IMR-90 (cell line): ENCODE results near the gene DHRS13. TPM values are rescaled to one million over a fixed set of nuclear protein-coding genes. Genes with fewer than 3 reads are reported as not detected.

ENCODE experiments used
- ATAC-seq: fragments of 200-7000 bp; cut with Tn5 transposase; 2 replicates; pipeline ENCODE4 v1.9.1; 2020; ENCODE audit warnings: low read depth, mild to moderate bottlenecking, moderate library complexity
- BruUV-seq: library from RNA; stranded (reverse); fragments of 400-500 nt; replicated peaks from 2 replicates; lab custom pipeline; 2021; lab: Mats Ljungman, UMichigan
- CTCF ChIA-PET: fragments of 300-600 bp; formaldehyde crosslinking; extraction: SDS; loops from one replicate; lab custom pipeline; 2021; ENCODE audit warnings: antibody characterized with exemption; lab: Yijun Ruan, JAX
- POLR2A ChIA-PET: fragments of 300-600 bp; sonication (Branson Sonifier 250); formaldehyde crosslinking; loops from one replicate; lab custom pipeline; 2022; ENCODE audit warnings: antibody characterized with exemption; ENCODE audit not compliant: unreplicated experiment; lab: Charles Lee
- DNase-seq: peaks from one replicate; pipeline ENCODE4 v3.0.0; 2013
- H2AFZ ChIP-seq: replicated peaks from 2 replicates; pipeline ENCODE3; 2013; ENCODE audit warnings: low read length, mild to moderate bottlenecking; ENCODE audit not compliant: poor library complexity
- H2AK5ac ChIP-seq: 2 replicates; pipeline ENCODE4 v1.6.1; 2013; ENCODE audit warnings: low read depth, low read length, inconsistent platforms
- H2AK9ac ChIP-seq: replicated peaks from 2 replicates; pipeline ENCODE3; 2013; ENCODE audit warnings: mild to moderate bottlenecking, low read depth, low read length, moderate library complexity; ENCODE audit not compliant: poor library complexity
- H2BK120ac ChIP-seq: 2 replicates; pipeline ENCODE4 v1.6.1; 2013; ENCODE audit warnings: low read depth, low read length, inconsistent platforms
- H2BK15ac ChIP-seq: 3 replicates; pipeline ENCODE4 v1.6.1; 2013; ENCODE audit warnings: low read depth, low read length, inconsistent platforms
- H2BK20ac ChIP-seq: 2 replicates; pipeline ENCODE4 v1.6.1; 2013; ENCODE audit warnings: low read depth, mild to moderate bottlenecking, inconsistent platforms, low read length, moderate library complexity
- H2BK5ac ChIP-seq: 2 replicates; pipeline ENCODE4 v1.6.1; 2013; ENCODE audit warnings: mild to moderate bottlenecking, low read depth, low read length, inconsistent platforms; ENCODE audit not compliant: poor library complexity, severe bottlenecking
- H3K14ac ChIP-seq: replicated peaks from 2 replicates; pipeline ENCODE4 v1.6.1; 2013; ENCODE audit warnings: low read depth, low read length, inconsistent platforms
- H3K18ac ChIP-seq: 2 replicates; pipeline ENCODE4 v1.6.1; 2013; ENCODE audit warnings: low read depth, low read length, control low read depth
- H3K23ac ChIP-seq: 2 replicates; pipeline ENCODE4 v1.6.1; 2013; ENCODE audit warnings: low read depth, low read length, inconsistent platforms
- H3K27ac ChIP-seq: 2 replicates; pipeline ENCODE4 v1.5.1; 2013; ENCODE audit warnings: mild to moderate bottlenecking, control low read depth, low read length; ENCODE audit not compliant: insufficient read depth
- H3K27me3 ChIP-seq: 2 replicates; pipeline ENCODE4 v1.6.1; 2013; ENCODE audit warnings: low read length; ENCODE audit not compliant: control insufficient read depth, insufficient read depth
- H3K36me3 ChIP-seq: 2 replicates; pipeline ENCODE4 v1.6.1; 2013; ENCODE audit warnings: low read length, mixed read lengths; ENCODE audit not compliant: control insufficient read depth, insufficient read depth
- H3K4ac ChIP-seq: 2 replicates; pipeline ENCODE4 v1.6.1; 2013; ENCODE audit warnings: low read depth, low read length, inconsistent platforms
- H3K4me1 ChIP-seq: 2 replicates; pipeline ENCODE4 v1.6.1; 2013; ENCODE audit warnings: low read length, mixed read lengths; ENCODE audit not compliant: control insufficient read depth, insufficient read depth
- H3K4me2 ChIP-seq: 2 replicates; pipeline ENCODE4 v1.6.1; 2013; ENCODE audit warnings: low read depth, mild to moderate bottlenecking, control low read depth, low read length, moderate library complexity
- H3K4me3 ChIP-seq: 2 replicates; pipeline ENCODE4 v1.5.1; 2013; ENCODE audit warnings: low read depth, mild to moderate bottlenecking, control low read depth, low read length, moderate library complexity; ENCODE audit not compliant: insufficient read depth
- H3K56ac ChIP-seq: 2 replicates; pipeline ENCODE4 v1.6.1; 2013; ENCODE audit warnings: low read length, inconsistent platforms; ENCODE audit not compliant: insufficient read depth; ENCODE audit errors: extremely low read depth
- H3K79me1 ChIP-seq, 2 experiments: 2 replicates each; pipeline ENCODE4 v1.6.1; 2013; ENCODE audit warnings: low read length in 2 of 2, inconsistent platforms in 1 of 2, low read depth in 1 of 2
- H3K9ac ChIP-seq: 2 replicates; pipeline ENCODE4 v1.6.1; 2013; ENCODE audit warnings: low read depth, low read length, control low read depth
- H3K9me1 ChIP-seq: 2 replicates; pipeline ENCODE4 v1.6.1; 2013; ENCODE audit warnings: low read length, inconsistent platforms; ENCODE audit not compliant: insufficient read depth
- H3K9me3 ChIP-seq: 2 replicates; pipeline ENCODE4 v1.6.1; 2013; ENCODE audit warnings: low read length; ENCODE audit not compliant: control insufficient read depth, insufficient read depth
- H4K20me1 ChIP-seq: 2 replicates; pipeline ENCODE4 v1.6.1; 2013; ENCODE audit warnings: low read length, inconsistent platforms; ENCODE audit not compliant: insufficient read depth
- H4K5ac ChIP-seq: 2 replicates; pipeline ENCODE4 v1.6.1; 2013; ENCODE audit warnings: mild to moderate bottlenecking, low read depth, low read length, control low read depth
- H4K8ac ChIP-seq, 2 experiments: 2 replicates each; pipeline ENCODE4 v1.6.1; 2013; ENCODE audit warnings: low read depth in 2 of 2, low read length in 2 of 2, control low read depth in 1 of 2, inconsistent platforms in 1 of 2
- H4K91ac ChIP-seq: 2 replicates; pipeline ENCODE4 v1.6.1; 2013; ENCODE audit warnings: low read depth, low read length, inconsistent platforms; ENCODE audit not compliant: insufficient read depth
- NFE2L2 ChIP-seq: fragments of 150-350 bp; IDR thresholded peaks from 2 replicates; pipeline ENCODE4 v1.6.1; 2016; ENCODE audit warnings: low read depth, mild to moderate bottlenecking, low read length
- POLR2A ChIP-seq: IDR thresholded peaks from 2 replicates; pipeline ENCODE4 v1.6.1; 2012; ENCODE audit warnings: mild to moderate bottlenecking, low read depth, low read length
- RFX5 ChIP-seq: IDR thresholded peaks from 2 replicates; pipeline ENCODE4 v1.8.0; 2012; ENCODE audit warnings: low read depth, mild to moderate bottlenecking, low read length, moderate library complexity
- WGBS, 2 experiments: methylation state at CpG; one replicate each; pipeline versions ENCODE4 v1.1.5 to v1.1.7; 2013; ENCODE audit warnings: missing lambda C conversion rate in 2 of 2; ENCODE audit not compliant: insufficient read length in 1 of 2; ENCODE audit errors: extremely low coverage in 2 of 2; 5-methylcytosine and 5-hydroxymethylcytosine counted together
- dilution Hi-C: fragments of 300-500 bp; cut with HindIII; formaldehyde crosslinking; loops from one replicate; pipeline ENCODE4 v1.14.3; 2018; ENCODE audit warnings: low sequenced_read_pairs; ENCODE audit not compliant: unreplicated experiment
- in situ Hi-C: fragments of 300-500 bp; cut with MboI; formaldehyde crosslinking; loops from 3 replicates; pipeline ENCODE4 v1.14.3; 2019; ENCODE audit warnings: low sequenced_read_pairs, inconsistent platforms, mixed read lengths
- intact Hi-C: fragments of 100-400 bp; cut with micrococcal nuclease; formaldehyde crosslinking; loops from 2 replicates; pipeline ENCODE4 v1.10.0; 2022
- polyA plus RNA-seq, 3 experiments: library from polyadenylated mRNA; depleted of rRNA; stranded (reverse); fragments of >200 nt; gene quantifications; 2 replicates each; pipeline ENCODE4 v1.2.3, GENCODE V29; 2012; ENCODE audit warnings: low replicate concordance in 1 of 3
- total RNA-seq: library from RNA; depleted of rRNA; stranded (reverse); fragments of >200 nt; gene quantifications from 2 replicates; pipeline ENCODE4 v1.2.3, GENCODE V29; 2012

DHRS13 gene
- total and polyA plus RNA-seq, 2 of the 4 experiments (the other 2 are of a cell fraction), result 2.7 to 3.9 TPM

GRCh38 chr17:28867276-28867675, 35.6 kb downstream of the DHRS13 start:
- Histone ChIP-seq H2AK9ac (no peak overlapping the region), H2BK15ac (no peak overlapping the region), H2AFZ (no peak overlapping the region), H3K56ac (no peak overlapping the region), H4K91ac (no peak overlapping the region), H2BK20ac (no peak overlapping the region), H3K14ac (no peak overlapping the region), H3K4me1 (no peaks in the 10 kb centered on the region), H2BK120ac (no peak overlapping the region), H3K23ac (no peak overlapping the region), H3K36me3 (no peaks in the 10 kb centered on the region), H3K27ac (no peak overlapping the region), H3K9me3 (no peaks in the 10 kb centered on the region), H3K18ac (no peak overlapping the region), H3K79me1 (no peaks in the 10 kb centered on the region), H3K4me3 (no peak overlapping the region), H3K9me1 (no peaks in the 10 kb centered on the region), H2AK5ac (no peak overlapping the region), H3K4me2 (no peak overlapping the region), H4K5ac (no peak overlapping the region), H4K8ac (no peak overlapping the region), H3K27me3 (0 out of 2 replicates have a peak, but pooled peaks cover 2% of the 10 kb centered on the region), H4K20me1 (no peaks in the 10 kb centered on the region), H3K9ac (no peak overlapping the region), H3K4ac (no peak overlapping the region), H2BK5ac (no peak overlapping the region)
- ATAC-seq (no peak), DNase-seq (no peak)
- TF ChIP-seq RFX5 (no peak), NFE2L2 (no peak), POLR2A (no peak)
- intact Hi-C loops, result no loop called here
- POLR2A ChIA-PET, result no interaction called here
- in situ Hi-C loops, result no loop called here
- no CpG with 5 or more reads among the region's 7 CpGs for WGBS, 2 experiments
- CTCF ChIA-PET, result interaction anchor here (0.6 kb wide), 1 partner anchor 35 kb away, joined by 4 read pairs; no protein-coding TSS in a partner anchor
- BruUV-seq, result no TSS peak
- dilution Hi-C loops, result no loop called here
